ENCODE results near the gene UBE2K.
A peak's percentile ranks its signal among the peaks of the same experiment; 100 is the strongest.
"Not testable (repeated sequence)": the region's sequence is repeated elsewhere in the genome, so short reads cannot be mapped to it uniquely, and the experiment has no call there.

The UBE2K gene

DNA sequence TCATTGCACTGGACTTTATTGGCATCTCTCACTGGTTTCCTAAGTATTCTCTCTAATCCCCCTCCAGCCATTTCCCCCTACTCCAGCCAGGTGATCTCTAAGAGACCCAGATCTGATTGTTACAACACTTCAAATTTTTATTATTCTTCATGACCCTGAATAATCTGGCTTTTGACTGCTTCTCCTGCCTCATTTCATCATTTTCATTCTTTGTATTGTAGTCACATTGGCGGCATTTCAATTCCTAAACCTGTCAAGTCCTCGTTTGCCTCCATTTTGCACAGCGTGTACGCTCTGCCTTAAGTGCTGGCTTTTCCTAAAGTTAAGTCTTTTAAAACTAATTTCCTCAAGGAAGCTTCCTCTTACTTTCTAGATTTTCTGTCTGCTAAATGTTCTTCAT is 31.6 kb downstream of the UBE2K start:
- DNase-seq (ENCODE audit: low read depth in 2 of 2) = peak in 1 of 2 experiments; percentile 8

DNA sequence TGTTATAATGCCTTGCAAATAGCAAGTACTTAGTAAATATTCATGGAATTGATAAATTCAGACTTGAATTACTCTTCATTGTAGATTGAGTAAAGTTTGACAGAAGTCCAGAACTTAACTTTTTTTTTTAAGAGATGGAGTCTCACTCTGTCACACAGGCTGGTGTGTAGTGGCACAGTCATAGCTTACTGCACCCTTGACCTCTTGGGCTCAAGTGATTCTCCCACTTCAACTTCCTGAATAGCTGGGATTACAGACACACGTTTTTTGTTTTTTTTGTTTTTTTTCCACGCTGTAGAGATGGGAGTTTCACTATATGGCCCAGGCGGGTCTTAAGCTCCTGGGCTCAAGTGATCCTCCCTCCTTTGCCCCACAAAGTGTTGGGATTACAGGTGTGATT is 32.1 kb downstream of the UBE2K start:
- DNase-seq (ENCODE audit: low read depth in 2 of 2) = no peak

DNA sequence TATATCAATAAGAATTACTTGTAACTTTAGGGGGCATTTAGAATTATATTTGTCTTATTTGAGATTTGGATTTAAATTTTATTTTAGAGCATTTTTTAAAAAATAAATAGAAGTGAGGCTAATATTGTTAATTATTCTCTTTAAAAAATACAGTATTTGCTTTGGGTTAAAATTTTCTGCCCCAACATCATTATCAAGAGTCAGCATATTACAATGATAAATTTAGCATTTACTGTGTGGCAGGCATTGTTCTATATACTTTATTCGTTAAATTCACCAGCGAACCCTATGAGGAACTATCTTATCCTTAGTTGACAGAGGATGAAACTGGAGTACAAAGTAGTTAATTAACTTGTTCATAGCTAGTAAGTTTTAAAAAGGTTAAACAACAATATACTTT is 34.0 kb downstream of the UBE2K start:
- DNase-seq (ENCODE audit: low read depth in 2 of 2) = no peak

DNA sequence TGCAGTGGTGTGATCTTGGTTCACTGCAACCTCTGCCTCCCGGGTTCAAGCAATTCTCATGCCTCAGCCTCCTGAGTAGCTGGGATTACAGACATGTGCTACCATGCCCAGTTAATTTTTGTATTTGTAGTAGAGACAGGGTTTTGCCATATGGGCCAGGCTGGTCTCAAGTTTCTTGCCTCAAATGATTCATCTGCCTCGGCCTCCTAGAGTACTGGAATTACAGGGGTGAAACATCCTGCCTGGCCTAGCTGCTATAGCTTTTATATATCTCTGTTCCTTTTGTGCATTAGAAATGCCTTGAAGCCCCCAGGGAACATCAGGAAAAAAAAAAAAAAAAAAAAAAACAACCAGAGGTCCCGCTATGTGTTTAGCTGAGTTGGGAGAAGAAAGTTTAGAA is 34.8 kb downstream of the UBE2K start:
- peak; percentile 69 to 72 for DNase-seq (ENCODE audit: low read depth in 2 of 2)

DNA sequence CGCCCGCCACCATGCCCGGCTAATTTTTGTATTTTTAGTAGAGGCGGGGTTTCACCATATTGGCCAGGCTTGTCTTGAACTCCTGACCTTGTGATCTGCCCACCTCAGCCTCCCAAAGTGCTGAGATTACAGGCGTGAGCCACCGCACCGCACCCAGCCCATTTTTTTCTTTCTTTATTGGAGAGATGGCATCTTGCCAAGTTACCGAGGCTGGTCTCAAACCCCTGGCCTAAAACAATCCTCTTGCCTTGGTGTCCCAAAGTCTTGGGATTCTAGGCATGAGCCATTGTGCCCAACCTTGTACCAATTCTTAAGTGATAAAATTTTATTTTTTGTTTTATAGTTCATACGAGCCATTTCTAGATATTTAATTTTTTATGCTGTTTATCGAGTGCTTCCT is 41.7 kb downstream of the UBE2K start:
- not testable (repeated sequence) for DNase-seq (ENCODE audit: low read depth in 2 of 2)

DNA sequence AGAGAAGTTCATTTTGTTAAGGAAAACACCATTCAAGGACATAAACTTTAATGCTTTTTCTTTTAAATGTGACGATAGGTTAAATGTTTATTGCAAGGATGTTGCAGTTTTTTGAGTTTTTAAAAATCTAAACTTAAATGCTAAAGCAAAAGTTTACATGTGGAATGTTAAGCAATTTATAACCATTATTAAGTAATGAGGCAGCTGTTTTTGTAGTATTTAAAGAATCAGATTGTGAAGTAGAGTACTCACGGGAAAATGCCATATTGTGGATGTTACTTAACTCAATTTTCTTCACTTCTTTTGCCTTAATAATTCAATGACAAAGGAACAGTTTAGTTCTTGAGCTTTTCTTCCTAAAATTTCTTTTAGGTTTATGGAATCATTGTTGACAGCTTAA is 43.5 kb downstream of the UBE2K start:
- no peak for DNase-seq (ENCODE audit: low read depth in 2 of 2)

DNA sequence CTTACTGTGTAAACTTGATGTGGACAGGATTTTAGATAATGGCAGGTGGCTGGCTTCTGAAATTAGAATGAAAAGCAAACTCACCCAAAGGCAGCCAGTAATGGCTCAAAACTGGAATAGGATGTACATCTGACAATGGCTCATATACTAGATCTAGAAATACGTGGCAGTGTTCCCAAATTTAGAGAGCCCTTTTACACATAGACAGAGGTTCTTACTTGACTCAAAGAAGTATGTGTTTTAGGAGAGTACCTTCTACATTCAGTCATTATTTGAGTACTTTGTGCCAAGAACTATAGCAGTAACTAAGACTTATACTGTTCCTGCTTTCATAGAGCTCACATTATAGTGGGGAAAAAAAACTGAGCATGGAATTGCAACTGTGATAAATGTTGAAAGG is 48.0 kb downstream of the UBE2K start:
- no peak for DNase-seq (ENCODE audit: low read depth in 2 of 2)

DNA sequence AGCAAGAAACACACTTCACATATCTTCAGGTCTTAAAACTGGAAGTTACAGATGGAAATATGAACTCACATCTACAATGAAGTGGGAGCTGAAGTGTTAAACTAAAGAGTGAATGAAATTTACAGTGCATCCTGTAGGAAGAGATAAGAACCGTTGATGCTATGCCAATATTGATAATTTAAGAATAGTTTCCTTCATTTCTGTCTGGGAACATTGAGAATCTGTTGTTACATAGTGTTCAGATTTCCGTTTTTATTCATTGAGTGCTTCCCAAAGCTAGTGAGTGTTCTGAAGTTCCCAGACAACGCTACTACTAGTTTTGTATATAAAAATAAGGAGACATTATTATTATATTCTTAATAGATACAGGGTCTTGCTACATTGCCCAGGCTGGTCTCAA is 52.3 kb downstream of the UBE2K start:
- no peak for DNase-seq (ENCODE audit: low read depth in 2 of 2)

DNA sequence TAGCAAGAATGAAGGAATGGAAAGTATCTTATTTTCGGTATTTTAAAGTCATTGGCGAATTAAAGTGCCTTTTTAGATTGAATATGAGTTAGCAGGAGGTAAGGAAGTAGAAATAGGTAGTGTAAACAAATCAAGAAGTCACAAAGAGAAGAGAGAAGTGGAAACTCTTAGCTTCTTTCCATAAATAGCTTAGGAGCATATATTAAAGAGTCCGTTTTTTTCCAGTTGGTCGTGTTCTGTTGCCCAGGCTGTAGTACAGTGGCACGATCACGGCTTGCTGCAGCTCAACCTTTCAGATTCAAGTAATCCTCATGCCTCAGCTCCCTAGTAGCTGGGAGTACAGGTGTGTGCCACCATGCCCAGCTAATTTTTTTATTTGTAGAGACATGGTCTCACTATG is 56.4 kb downstream of the UBE2K start:
- DNase-seq (ENCODE audit: low read depth in 2 of 2) = no peak

DNA sequence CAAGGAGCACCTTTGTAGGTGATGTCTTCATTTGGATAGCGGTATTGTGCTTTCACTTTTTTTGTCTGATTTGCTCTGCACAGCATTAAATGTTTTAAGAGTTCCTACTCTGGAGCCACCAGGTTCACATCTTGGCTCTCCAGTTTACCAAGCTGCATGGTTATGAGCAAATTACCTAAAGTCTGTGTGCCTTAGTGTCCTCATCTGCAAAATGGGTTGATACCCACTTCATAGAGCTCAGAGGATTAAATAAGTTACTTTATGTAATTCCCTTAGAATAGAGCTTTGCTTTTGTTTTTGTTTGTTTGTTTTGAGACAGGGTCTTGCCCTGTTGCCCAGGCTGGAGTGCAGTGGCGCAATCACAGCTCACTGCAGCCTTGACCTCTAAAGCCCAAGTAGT is 58.2 kb downstream of the UBE2K start:
- DNase-seq (ENCODE audit: low read depth in 2 of 2) = no peak

DNA sequence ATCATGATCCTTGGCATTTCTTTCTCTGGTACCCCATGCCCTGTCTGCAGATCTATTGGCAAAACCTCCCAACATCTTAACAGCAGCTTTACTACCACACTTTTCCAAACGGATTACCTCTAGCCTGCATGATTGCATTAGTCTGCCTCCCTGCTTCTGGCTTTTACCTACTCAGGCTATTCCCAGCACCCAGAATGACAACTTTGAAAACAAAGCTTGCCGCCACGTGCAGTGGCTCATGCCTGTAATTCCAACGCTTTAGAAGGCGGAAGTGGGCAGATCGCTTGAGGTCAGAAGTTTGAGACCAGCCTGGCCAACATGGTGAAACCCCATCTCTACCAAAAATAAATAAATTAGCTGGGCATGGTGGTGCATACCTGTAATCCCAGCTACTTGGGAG is 60.2 kb downstream of the UBE2K start:
- no peak for DNase-seq (ENCODE audit: low read depth in 2 of 2)

DNA sequence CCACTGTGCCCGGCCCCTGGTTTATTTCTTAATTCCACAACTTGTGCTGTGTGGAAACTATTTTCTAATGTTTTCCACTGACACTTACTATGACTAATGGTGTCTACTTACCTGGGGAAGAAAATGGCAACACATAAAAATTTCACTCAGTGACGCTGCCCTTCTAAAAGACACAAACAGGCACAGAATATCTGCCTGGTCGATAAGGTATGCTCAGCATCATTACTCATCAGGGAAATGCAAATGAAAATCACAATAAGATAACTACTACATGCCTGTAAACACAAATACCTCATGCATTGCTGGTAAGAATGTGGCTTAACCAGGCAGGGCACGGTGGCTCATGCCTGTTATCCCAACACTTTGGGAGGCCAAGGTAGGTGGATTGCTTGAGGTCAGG is 61.6 kb downstream of the UBE2K start:
- no peak for DNase-seq (ENCODE audit: low read depth in 2 of 2)

DNA sequence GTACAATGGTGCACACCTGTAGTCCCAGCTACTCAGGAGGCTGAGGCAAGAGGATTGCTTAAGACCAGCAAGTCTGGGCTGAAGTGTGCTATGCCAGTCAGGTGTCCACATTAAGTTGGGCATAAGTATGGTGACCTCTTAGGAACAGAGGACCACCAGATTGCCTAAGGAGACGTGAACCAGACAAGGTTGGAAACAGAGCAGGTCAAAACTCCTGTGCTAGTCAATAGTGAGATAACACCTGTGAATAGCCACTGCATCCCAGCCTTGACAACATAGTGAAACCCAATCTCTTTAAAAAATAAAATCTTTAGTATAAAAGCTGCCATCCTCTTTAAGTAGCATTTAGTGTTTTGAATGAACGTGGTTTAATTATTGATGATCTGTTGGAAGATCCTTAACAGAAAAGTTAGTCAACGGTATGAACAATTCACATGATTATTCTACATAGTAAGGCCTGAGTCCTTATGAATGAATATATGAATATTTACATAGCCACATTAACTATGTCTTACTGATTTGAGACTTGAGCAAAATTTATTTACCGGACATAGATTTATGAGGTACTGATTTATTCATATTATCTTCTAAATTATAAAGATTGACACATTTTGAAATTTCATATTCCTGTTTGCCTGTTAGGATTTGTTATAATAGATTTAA is 63.2 kb downstream of the UBE2K start:
- no peak for DNase-seq (ENCODE audit: low read depth in 2 of 2)

DNA sequence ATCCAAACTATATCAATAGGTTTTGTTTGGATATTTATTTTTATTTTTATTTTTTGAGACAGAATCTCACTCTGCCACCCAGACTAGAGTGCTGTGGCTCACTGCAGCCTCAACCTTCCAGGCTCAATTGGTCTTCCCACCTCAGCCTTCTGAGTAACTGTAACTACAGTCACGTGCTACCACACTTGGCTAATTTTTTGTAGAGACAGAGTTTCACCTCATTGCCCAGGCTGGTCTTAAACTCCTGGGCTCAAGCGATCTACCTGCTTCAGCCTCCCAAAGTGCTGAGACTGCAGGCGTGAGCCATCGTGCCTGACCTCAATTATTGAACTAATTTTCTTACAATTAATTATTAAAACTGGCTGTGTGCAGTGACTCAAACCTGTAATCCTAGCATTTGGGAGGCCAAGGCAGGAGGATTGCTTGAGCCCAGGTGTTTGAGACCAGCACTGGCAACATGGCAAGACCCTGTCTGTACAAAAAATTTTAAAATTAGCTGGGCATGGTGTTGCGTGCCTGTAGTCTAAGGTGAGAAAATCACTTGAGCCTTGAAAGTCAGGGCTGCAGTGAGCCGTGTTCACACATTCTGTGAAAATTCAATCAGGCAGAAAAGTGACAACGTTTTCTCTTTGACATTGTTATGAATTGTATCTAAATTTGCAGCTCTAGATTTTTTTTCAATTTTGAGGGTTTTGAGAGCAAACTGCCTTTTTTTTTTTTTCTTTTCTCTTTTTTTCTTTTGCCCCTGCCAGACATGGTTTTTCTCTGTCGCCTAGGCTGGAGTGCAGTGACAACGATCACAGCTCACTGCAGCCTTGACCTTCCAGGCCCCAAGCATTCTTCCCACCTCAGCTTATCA is 66.0 kb downstream of the UBE2K start:
- no peak for DNase-seq (ENCODE audit: low read depth in 2 of 2)

DNA sequence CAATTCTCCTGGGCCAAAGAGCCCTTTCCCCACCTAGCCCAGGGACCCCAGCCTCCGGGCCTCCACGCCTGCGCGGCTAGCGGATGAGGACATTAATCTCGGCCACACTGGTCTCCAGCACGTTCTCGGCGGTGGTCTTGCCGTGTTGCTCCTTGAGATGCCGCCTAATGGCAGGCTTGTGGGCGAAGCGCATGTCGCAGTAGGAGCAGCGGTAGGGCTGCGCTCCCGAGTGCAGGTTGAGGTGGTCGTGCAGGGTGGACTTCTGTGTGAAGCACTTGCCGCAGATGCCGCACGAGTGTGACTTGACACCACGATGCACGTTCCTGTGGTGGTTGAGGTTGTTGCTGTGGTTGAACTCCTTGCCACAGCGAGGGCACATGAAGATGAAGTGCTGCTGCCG is 72.1 kb downstream of the UBE2K start:
- DNase-seq (ENCODE audit: low read depth in 2 of 2) = no peak

DNA sequence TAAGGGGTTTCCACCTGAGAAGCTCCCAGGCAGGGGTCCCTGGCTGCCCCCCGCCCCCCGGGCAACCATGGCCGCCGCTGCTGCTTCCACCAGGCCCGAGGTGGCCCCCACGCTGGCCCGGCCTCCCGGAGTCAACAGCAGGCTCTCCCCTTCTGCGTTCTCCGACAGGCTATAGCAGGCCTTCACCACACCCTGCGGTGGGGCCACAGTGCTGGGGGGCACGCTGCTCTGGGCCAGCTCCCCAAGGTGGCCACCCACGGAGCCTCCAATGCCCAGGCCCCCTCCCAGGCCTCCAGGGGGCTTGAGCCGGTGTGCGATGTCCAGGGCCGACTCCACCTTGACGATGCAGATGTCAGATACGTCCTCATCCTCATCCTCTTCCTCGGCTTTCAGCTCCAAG is 72.5 kb downstream of the UBE2K start:
- no peak for DNase-seq (ENCODE audit: low read depth in 2 of 2)

DNA sequence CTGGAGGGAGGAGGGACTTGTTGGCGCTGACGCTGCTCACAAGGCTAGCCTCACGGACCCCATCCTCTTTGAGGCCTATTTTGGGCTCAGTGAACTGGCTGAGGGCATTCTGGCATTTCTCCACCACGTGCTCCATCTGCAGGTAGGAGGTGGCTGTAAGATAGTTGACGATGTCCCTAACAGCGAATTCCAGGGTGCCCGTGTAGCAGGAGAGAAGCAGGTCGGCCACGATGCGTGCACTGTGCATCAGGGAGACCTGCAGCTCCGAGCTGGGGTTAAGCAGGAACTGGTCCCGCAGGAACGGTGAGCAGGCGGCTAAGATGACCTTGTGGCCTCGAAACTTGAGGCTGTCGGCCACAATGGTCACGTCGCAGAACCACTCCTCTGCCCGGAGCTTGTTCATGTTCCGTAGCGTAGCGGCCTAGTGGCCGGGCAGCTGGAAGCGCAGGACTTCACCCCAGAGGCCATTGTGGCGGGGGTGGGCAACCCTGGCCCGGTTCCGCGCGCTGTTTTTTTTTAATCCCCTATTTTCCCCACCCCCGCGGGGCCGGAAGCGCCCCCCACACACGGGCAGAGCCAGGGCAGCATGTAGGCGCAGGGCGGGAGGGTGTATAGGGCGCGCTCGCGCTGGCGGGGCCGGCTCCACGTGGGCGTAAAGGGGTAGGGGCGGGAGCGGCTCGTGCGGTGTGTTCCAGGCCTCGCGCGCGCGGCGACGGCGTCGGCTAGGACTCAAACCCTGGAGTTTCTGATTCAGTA is 73.2 kb downstream of the UBE2K start:
- DNase-seq (ENCODE audit: low read depth in 2 of 2) = no peak

DNA sequence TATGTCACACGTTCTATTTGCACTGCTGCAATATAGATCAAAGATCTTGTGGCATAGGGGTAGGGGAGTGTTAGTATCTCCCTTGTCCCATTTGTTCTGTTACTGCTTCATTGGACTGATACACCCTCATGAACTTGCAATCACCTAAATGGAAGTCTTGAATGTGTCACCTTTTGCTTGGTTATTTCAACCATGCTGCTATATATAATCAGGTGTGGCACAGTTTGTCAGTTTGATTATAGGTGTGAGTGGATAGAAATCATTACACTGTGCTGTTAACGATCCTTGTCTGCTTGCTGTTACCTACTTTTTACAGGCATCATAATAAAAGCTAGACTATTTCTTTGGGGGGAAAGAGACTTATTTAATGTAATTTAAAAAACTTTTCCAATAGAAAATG is 84.1 kb downstream of the UBE2K start:
- not testable (repeated sequence) for DNase-seq (ENCODE audit: low read depth in 2 of 2)

DNA sequence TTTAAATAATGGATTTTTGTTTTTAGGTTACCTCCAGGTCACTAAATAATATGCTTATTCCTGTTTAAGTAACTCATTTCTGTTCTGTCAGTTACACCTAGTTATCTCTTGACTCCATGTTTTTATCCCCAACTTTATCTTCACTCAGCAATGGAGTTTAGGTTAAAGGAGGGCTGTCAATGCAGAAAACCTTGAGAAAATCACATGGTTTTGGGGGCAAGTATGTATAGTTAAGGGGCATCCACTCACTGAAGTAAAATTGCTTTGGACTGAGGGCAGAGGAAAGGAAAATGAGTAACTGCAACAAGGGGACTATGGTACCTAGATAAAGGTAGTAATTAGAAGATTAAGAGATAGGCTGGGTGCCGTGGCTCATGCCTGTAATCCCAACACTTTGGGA is 87.1 kb downstream of the UBE2K start:
- no peak for DNase-seq (ENCODE audit: low read depth in 2 of 2)

DNA sequence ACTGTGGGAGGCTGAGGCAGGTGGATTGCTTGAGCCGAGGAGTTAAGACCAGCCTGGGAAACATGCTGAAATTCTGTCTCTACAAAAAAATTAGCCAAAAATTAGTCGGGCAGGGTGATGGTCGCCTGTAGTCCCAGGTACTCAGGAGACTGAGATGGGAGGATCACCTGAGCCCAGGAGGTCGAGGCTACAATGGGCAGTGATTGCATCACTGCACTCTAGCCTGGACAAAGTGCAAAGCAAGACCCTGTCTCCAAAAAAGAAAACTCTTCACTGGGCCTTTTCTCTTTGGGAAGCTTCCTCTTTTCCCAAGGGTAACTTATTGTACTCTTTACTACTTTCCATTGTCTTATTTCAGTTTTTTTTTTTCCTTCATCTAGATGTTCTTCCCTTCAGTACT is 88.9 kb downstream of the UBE2K start:
- no peak for DNase-seq (ENCODE audit: low read depth in 2 of 2)

DNA sequence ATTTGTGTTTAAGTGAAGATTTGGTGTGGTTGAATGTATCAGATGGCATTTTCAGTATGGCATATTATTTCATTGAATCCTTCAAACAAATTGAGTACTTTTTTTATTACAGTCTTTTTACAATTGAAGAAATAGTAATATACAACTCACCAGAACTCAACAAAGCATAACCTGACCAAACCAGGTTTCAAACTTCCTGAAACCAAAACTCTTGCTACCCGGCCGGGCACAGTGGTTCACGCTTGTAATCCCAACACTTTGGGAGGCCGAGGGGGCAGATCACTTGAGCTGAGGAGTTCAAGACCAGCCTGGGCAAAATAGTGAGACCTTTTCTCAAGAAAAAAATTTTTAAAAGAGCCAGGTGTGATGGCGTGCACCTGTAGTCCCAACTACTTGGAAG is 94.2 kb downstream of the UBE2K start:
- DNase-seq (ENCODE audit: low read depth in 2 of 2) = no peak

DNA sequence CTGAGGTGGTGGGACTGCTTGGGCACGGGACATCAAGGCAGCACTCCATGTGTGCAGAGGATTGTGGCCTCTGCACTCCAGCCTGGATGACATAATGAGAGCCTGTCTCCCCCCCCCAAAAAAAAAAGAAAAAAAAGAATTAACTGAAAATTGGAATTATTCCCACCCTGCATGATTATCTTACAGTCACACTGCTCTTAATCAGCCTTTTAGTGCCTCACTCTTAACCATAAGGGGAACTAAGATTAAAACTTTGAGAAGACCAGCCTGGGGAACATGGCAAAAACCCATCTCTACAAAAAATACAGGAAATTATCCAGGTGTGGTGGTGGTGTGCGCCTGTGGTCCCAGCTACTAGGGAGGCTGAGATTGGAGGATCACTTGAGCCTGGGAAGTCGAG is 94.6 kb downstream of the UBE2K start:
- DNase-seq (ENCODE audit: low read depth in 2 of 2) = no peak

DNA sequence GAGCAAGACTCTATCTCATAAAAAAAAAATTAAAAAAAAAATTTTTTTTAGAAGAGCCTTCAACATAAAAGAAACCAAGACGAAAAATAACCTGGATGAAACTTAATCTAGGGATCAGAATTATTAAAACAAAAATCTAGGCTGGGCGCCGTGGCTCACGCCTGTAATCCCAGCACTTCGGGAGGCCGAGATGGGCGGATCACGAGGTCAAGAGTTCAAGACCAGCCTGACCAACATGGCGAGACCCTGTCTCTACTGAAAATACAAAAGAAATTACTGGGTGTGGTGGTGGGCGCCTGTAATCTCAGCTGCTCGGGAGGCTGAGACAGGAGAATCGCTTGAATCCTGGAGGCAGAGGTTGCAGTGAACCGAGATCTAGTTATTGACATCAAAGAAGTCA is 95.0 kb downstream of the UBE2K start:
- DNase-seq (ENCODE audit: low read depth in 2 of 2) = not testable (repeated sequence)

Measured in fibroblast of skin of left quadriceps (primary cell).